ENCODE data around the gene SNAI3. TPM values are rescaled to one million over a fixed set of nuclear protein-coding genes. Genes with fewer than 3 reads are reported as not detected.

Gene SNAI3
- total and polyA plus RNA-seq, 9 of the 15 experiments (the other 6 are each of a cell fraction or from before 2014, with no cell fraction given), result 0.04 to 4.1 (median 0.80) TPM; not detected in 1

DNA sequence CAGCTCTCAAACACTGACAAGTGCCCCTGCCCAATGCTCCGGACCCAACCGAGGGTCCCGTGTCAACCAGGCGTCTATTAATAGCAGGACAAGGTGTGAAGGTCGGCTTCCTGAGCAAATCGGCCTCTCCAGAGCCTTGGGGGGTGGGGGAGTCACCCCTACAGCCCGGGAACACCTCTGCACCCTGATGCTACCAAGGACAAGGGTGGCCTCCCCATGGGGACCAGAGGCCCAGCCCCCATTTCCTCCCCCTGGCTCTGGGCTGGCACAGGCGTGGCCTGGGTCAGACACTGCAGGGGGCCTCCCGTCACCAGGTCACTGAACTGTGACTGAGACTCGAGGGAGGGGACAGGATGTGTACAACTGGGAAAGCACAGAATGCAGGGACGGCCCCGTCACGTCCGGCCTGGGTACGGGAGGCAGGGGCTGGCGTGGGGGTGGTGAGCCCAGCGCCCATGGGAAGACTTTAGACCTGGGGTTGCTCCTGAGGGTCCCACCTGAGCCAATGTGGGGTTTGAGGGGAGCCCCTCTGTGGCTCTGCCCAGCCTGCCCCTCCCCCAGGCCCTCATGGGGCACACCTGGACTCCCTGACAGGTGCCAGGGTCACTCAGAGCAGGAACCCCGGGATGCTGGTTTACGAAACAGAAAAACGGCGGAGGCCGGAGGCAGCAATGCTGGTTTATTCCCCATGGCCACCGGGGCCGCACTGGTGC is 34.9 kb downstream of the SNAI3 start (continued):
- TF ChIP-seq MNT (conservative IDR thresholded peaks at IDR 0.05) (peak; percentile 40 to 65; a peak in 3 of 4 replicates), SIN3A (IDR thresholded peaks at IDR 0.05; ENCODE audit: borderline replicate concordance in 2 of 2, control insufficient read depth in 1 of 2, low read depth in 2 of 2, low read length in 2 of 2) (no peak), ILK (tag; IDR thresholded peaks at IDR 0.05; ENCODE audit: borderline replicate concordance, low read depth) (no peak), TSHZ1 (CRISPR knock-in tag; IDR thresholded peaks at IDR 0.05) (no peak), ZNF23 (CRISPR knock-in tag; IDR thresholded peaks at IDR 0.05) (no peak), ZNF695 (CRISPR knock-in tag; IDR thresholded peaks at IDR 0.05) (no peak), STAT5A (IDR thresholded peaks at IDR 0.05; ENCODE audit: borderline replicate concordance, low read length) (no peak), ZMIZ1 (IDR thresholded peaks at IDR 0.05; ENCODE audit: low read depth in 2 of 2, low read length in 2 of 2) (no peak), AFF1 (IDR thresholded peaks at IDR 0.05; ENCODE audit: low read depth in 1 of 2, partially characterized antibody in 2 of 2) (no peak), SMC3 (conservative IDR thresholded peaks at IDR 0.05; ENCODE audit: insufficient read depth, low read depth, low read length) (no peak), MCM2 (IDR thresholded peaks at IDR 0.05; ENCODE audit: low read depth) (no peak), RBM15 (IDR thresholded peaks at IDR 0.05; ENCODE audit: insufficient read depth, low read length) (no peak)

All from K562 (cell line).